ENCODE measurements around the gene GALNT2.

Gene GALNT2

GRCh38 chr1:230117694-230118093 lies 50.7 kb downstream of the GALNT2 start:
- no peak for DNase-seq

- peak in 1 of 2 experiments; percentile 35 for DNase-seq
Measured at GRCh38 chr1:230119340-230119739, 52.3 kb downstream of the GALNT2 start.

GRCh38 chr1:230120289-230120920 lies 53.4 kb downstream of the GALNT2 start:
- no peak for DNase-seq

GRCh38 chr1:230120921-230121381 lies 53.9 kb downstream of the GALNT2 start:
- DNase-seq: peak in 1 of 2 experiments; percentile 40

- no peak for DNase-seq
Measured at GRCh38 chr1:230121950-230122349, 54.9 kb downstream of the GALNT2 start.

GRCh38 chr1:230122366-230123279 lies 55.6 kb downstream of the GALNT2 start:
- DNase-seq: no peak

GRCh38 chr1:230123280-230124185 lies 56.5 kb downstream of the GALNT2 start:
- DNase-seq: no peak

- no peak for DNase-seq
Measured at GRCh38 chr1:230124186-230125128, 57.4 kb downstream of the GALNT2 start.

GRCh38 chr1:230125141-230125540 lies 58.1 kb downstream of the GALNT2 start:
- no peak for DNase-seq

- no peak for DNase-seq
Measured at GRCh38 chr1:230125640-230126528, 58.8 kb downstream of the GALNT2 start.

- DNase-seq: no peak
Measured at GRCh38 chr1:230126529-230127104, 59.6 kb downstream of the GALNT2 start.

GRCh38 chr1:230127105-230128054 lies 60.3 kb downstream of the GALNT2 start:
- DNase-seq: no peak

GRCh38 chr1:230128569-230129285 lies 61.7 kb downstream of the GALNT2 start:
- no peak for DNase-seq

- no peak for DNase-seq
Measured at GRCh38 chr1:230129341-230129740, 62.3 kb downstream of the GALNT2 start.

GRCh38 chr1:230130172-230130944 lies 63.3 kb downstream of the GALNT2 start:
- DNase-seq: peak; percentile 57 to 62

GRCh38 chr1:230131457-230131856 lies 64.4 kb downstream of the GALNT2 start:
- no peak for DNase-seq

GRCh38 chr1:230132758-230133157 lies 65.7 kb downstream of the GALNT2 start:
- no peak for DNase-seq

- no peak for DNase-seq
Measured at GRCh38 chr1:230135726-230136125, 68.7 kb downstream of the GALNT2 start.

Measured in NCI-H526 (cell line).